ENCODE data around the gene E2F4.

DNA sequence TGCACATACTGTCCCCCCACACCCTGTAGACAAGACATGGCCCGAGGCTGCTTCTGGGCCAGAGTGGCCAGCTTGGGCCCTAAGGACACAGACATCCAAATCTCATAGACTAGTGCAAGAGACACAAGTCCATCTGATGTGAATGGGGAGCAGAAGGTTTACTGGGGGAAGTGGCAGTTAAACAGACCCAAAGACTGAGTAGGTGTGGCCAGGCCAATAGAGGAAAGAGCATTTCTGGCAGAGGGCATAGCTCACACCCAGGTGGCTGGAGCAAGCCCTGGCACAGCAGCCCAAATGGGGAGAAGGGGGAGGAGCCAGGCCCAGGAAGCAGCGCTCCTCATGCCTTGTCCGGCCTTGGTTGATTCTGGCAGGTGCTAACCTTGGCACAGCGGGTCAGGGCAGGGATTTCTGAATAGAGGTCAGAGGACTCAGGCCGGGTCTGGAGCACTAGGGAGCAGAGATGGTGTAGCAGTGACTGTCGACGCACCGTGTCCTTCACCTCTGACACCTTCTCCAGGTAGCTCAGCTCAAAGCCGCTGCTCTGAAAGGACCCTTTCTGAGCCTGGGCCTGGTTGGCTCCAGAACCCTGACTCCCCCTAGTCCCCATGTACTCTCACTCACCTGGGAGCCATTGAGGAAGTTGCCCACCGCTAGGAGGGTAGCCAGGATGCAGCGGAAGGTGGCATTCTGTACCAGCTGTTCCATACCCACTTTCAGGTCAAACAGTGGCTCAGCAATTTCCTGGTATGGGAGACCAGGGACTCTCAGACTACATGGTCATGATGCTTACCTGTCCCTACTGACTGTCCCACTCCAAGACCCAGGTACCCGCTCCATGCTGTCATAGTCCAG, 39.1 kb downstream of the E2F4 start:
- TF ChIP-seq CTCF (IDR thresholded peaks at IDR 0.05) (no peak), EZH2 (IDR thresholded peaks at IDR 0.05; ENCODE audit: borderline replicate concordance, insufficient read depth, low read depth, low read length, poor library complexity, severe bottlenecking) (no peak)
